Measurements from ENCODE around the gene B3GLCT.

The B3GLCT gene

DNA sequence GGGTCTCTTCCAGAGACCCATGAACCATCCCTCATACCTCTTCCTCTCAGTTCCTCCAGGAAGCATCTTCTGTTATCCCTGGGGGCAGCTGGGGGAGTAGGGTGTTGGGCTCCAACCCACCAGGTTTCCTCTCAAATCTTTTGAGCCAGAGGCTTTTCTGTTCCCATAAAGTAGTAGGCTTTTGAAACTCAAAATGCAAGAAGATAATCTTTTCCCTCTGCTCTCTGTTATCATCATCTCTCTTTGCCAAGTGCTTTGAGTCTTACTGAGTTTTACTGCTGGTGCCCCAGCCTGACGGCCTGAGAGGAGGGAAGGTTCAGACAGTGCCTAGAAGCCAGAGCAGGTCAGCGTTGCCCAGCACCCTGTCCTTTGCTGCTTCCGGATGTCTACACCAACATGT lies 157.2 kb downstream of the B3GLCT start:
- DNase-seq, result no peak

DNA sequence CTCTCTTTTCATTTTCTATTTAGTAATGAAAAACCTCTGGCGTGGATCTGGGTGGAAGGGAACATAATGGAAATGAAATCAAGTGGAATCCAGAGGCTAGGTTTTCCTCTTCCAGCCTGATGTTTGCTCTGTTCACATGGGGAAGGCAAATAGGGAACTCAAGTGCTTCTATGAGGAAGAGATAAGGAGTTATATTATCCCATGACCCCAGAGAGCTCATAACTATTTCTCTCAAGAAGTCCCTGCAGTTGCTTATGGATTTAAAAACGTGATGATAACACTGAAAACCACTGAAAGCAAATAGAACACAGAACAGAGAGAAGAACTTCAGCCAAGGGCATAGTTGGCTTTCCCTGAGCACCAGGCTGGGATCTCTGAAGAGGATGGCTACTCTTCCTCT lies 157.8 kb downstream of the B3GLCT start:
- no peak for DNase-seq

DNA sequence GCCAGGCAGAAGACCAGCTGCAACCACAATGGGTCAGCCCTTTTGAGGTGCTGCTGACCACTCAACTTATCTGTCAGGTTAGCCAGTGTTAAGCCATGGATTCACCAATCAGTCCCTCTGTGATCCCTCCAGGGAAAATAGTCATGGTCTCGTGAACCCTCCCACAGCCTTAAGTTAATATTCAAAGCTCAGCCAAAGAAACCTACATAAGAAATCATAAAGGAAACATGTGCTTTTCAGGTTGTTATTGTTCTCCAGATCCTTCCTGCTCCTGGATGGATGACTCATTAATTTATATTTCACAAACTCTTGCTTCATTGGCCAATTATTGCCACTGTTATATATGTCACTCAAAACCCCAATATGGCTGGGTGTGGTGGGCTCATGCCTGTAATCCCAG lies 161.9 kb downstream of the B3GLCT start:
- no peak for DNase-seq

DNA sequence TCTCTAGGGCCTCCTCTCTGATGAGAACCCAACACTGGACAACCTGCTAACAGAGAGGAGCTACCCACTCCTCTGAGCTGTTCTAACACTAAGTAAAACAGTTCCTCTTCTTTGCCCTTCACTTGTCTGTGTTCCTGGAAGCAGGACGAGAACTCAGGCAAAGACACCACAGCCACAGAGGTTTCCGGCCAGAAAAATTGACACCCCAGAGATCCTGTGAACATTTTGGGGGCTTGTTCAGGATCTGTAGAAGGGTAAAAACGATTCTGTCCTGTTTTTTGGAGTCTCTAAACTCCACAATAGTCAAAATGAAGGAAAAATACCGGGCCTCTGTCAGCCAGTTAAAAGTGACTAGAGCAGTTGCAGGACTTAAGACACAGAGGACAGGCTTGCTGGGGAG lies 165.9 kb downstream of the B3GLCT start:
- DNase-seq, result no peak

DNA sequence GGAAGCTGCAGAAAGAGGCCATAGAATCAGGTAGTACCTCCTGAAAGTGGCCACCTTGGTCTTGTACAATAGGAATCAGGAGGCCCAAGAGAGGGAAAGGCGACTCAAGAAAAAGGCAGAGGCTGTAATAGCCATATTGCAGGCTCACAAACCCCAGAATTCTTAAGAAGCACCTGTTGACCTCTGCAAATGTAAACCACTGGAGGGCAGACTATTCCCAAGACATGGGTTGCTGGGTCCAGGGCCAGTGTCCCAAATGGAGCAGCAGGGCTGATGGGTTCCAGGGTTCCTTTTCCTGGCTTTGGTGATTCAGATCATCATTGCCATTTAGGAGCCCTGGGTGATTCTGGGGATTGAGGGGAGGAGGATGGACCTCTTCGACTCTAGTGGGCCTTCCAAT lies 167.6 kb downstream of the B3GLCT start:
- no peak for DNase-seq

DNA sequence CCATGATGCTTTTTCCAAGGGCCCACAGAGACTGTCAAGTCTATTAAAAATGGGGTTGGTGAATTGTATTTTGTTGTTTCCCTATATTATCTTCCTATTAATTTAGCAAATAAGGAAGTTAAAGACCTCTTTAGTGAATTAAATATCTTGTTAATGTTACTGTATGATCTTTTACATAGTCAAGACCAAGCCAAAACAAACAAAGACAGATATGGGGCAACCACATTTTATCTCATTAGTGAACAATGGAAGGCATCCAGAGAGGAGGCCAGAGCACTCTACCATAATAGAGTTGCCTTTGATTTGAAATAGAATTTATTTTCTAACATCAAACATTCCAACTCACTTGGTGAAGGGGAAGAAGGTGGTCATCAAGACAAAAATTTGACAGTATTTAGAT lies 169.4 kb downstream of the B3GLCT start:
- DNase-seq, result no peak

DNA sequence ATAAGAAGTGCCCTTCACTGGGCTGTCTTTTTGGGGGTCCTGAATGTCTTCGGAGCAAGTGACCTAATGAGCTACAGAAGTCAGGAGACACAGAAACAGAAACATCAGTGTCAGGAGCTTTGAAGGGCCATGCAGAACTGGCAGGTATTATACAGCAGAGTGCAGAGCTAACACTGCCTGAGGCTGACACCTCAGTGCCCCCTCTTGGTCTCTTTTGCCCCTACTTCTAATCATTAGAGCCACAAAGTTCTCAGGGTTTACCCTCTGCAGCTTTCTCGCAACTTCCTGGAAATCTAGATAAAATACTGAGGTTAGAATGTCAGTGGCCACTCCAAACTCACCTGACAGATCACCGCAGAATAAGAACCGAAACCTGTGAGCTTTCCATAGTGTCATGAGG lies 172.7 kb downstream of the B3GLCT start:
- no peak for DNase-seq

DNA sequence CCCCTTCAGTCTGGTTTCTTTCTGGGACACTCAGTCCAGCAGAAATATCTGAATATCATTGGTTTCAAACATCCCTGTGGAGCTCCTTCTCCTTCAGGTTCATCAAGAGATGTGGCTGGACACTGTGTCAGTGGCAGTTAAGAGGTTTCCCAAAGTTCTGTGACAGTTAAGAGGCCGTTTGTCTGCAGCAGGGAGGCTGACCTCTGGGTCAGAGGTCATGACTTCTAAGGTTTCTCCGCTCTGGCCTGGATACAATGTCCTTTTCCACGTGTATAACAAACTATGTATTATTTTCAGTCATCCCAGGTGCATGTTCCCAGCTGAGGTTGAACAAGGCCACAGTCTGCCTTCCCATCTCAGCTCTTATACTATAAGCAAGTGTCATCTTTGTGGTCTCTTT lies 174.9 kb downstream of the B3GLCT start:
- no peak for DNase-seq

DNA sequence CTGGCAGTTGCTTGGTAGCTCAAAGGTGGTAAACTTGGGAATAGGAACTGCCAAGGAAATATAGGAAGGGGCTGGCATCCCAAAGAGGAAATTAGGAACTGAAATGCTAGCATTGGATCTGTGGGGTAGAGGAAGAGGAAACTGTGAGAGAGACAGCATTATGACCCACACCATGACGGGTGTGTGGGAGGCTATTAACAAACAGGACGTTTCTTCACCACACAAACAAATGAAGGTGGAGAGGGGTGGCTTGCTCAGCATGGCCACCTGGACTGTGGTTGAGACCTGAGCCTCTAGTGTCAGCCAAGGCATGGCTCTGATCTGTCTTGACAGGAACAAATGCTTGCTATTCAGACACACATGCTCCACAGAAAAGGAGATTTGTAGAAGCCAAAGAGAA lies 178.2 kb downstream of the B3GLCT start:
- DNase-seq, result no peak

DNA sequence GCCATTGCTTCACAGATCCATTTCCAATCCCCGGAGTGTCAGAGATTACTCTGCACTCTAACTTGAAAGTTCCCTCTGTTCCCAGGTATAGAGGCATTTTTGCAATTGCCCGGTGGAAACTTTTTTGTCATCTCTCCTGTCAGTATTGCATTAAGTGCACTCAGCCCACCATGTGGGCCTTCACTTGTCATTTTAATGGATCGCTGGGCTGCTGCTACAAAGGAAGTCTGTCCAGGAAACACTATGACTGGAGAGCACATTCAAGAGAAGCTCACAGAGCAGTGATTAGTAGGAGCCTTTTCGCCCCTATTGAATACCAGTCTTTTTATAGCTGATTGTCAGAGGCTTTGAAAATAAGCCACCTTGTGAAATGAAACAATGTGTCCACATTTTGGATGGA lies 180.9 kb downstream of the B3GLCT start:
- no peak for DNase-seq
